Activated T-helper 1 cell treated with anti-CD3 and anti-CD28 coated beads, Interleukin-12 subunit alpha, Interleukin-12 subunit beta, Interleukin-2, Interleukin-4 antibody, amounts not matched to agents 30 ng/mL and 10 ng/mL and 1 ng/mL, durations not matched to agents 14 hours and 24 hours and 36 hours (primary cell): ENCODE results near the gene FBXL22. TPM values are rescaled to one million over a fixed set of nuclear protein-coding genes. Genes with fewer than 3 reads are reported as not detected.

ENCODE experiments used
- DNase-seq: peaks from one replicate; pipeline ENCODE4 v3.0.0; 2021; ENCODE audit warnings: low spot score
- H3K27ac Mint-ChIP-seq: one replicate; pipeline ENCODE4 v1.8.0; 2021; ENCODE audit warnings: mild to moderate bottlenecking, mixed read lengths
- H3K27me3 Mint-ChIP-seq: one replicate; pipeline ENCODE4 v1.8.0; 2022; ENCODE audit warnings: mild to moderate bottlenecking, moderate library complexity, mixed read lengths; ENCODE audit not compliant: insufficient read depth
- H3K36me3 Mint-ChIP-seq: one replicate; pipeline ENCODE4 v1.8.0; 2021; ENCODE audit warnings: low read depth, mixed read lengths
- H3K4me1 Mint-ChIP-seq: one replicate; pipeline ENCODE4 v1.8.0; 2021; ENCODE audit warnings: low read depth, mixed read lengths
- H3K4me3 Mint-ChIP-seq: one replicate; pipeline ENCODE4 v1.8.0; 2021; ENCODE audit warnings: mild to moderate bottlenecking, moderate library complexity, mixed read lengths
- H3K9me3 Mint-ChIP-seq: one replicate; pipeline ENCODE4 v1.8.0; 2021; ENCODE audit warnings: mixed read lengths
- intact Hi-C: fragments of 100-400 bp; cut with micrococcal nuclease; formaldehyde crosslinking; loops from one replicate; pipeline ENCODE4 v1.15.1; 2024
- total RNA-seq: library from RNA; stranded (reverse); gene quantifications from 2 replicates; pipeline ENCODE4 v1.2.3, GENCODE V29; 2022

The FBXL22 gene
- total RNA-seq, 1 donor from 2014 or later, result 0.88 TPM

- H3K4me3 Mint-ChIP-seq, result peak overlapping the region; percentile 82
- DNase-seq, result no peak
- intact Hi-C loops, result no loop called here
- H3K36me3 Mint-ChIP-seq, result peaks cover 25% of the 10 kb centered on the region
- H3K9me3 Mint-ChIP-seq, result no peaks in the 10 kb centered on the region
- peak overlapping the region; percentile 3 for H3K27ac Mint-ChIP-seq
- H3K27me3 Mint-ChIP-seq, result peaks cover 2% of the 10 kb centered on the region
- H3K4me1 Mint-ChIP-seq, result peaks cover 58% of the 10 kb centered on the region
Observed at GRCh38 chr15:63598473-63599400, 1.6 kb downstream of the FBXL22 start.

- Mint-ChIP-seq H3K36me3 (peaks cover 22% of the 10 kb centered on the region), H3K4me1 (peaks cover 55% of the 10 kb centered on the region), H3K9me3 (no peaks in the 10 kb centered on the region), H3K27ac (peak overlapping the region; percentile 78), H3K27me3 (peaks cover 2% of the 10 kb centered on the region), H3K4me3 (peak overlapping the region; percentile 82)
- intact Hi-C loops, result no loop called here
- peak; percentile 15 for DNase-seq
Observed at GRCh38 chr15:63599401-63600000, 2.3 kb downstream of the FBXL22 start.

GRCh38 chr15:63600001-63600615 lies 2.9 kb downstream of the FBXL22 start:
- Mint-ChIP-seq H3K4me3 (peak overlapping the region; percentile 82), H3K4me1 (peaks cover 51% of the 10 kb centered on the region), H3K9me3 (no peaks in the 10 kb centered on the region), H3K27me3 (peaks cover 2% of the 10 kb centered on the region), H3K36me3 (peaks cover 17% of the 10 kb centered on the region), H3K27ac (peak overlapping the region; percentile 78)
- intact Hi-C loops, result loop anchor here (1.0 to 10.0 kb wide), 5 partner anchors 96 to 555 kb away; partner anchors contain the start of genes CIAO2A, RAB8B, SNX22 and USP3
- no peak for DNase-seq

GRCh38 chr15:63600616-63601025 lies 3.4 kb downstream of the FBXL22 start:
- H3K4me1 Mint-ChIP-seq, result peaks cover 51% of the 10 kb centered on the region
- intact Hi-C loops, result loop anchor here (1.0 to 10.0 kb wide), 7 partner anchors 10 to 554 kb away; partner anchors contain the start of genes CIAO2A, RAB8B, SNX22 and USP3
- H3K4me3 Mint-ChIP-seq, result peak overlapping the region; percentile 88
- no peaks in the 10 kb centered on the region for H3K9me3 Mint-ChIP-seq
- peaks cover 14% of the 10 kb centered on the region for H3K36me3 Mint-ChIP-seq
- peaks cover 2% of the 10 kb centered on the region for H3K27me3 Mint-ChIP-seq
- DNase-seq, result peak; percentile 86
- peak overlapping the region; percentile 87 for H3K27ac Mint-ChIP-seq

- intact Hi-C loops, result loop anchor here (1.0 to 10.0 kb wide), 5 partner anchors 9 to 554 kb away; partner anchors contain the start of genes CIAO2A, RAB8B and SNX22
- peaks cover 13% of the 10 kb centered on the region for H3K36me3 Mint-ChIP-seq
- H3K27me3 Mint-ChIP-seq, result peaks cover 2% of the 10 kb centered on the region
- peaks cover 51% of the 10 kb centered on the region for H3K4me1 Mint-ChIP-seq
- H3K9me3 Mint-ChIP-seq, result no peaks in the 10 kb centered on the region
- H3K4me3 Mint-ChIP-seq, result peak overlapping the region; percentile 88
- peak; percentile 53 for DNase-seq
- H3K27ac Mint-ChIP-seq, result peak overlapping the region; percentile 87
Observed at GRCh38 chr15:63601026-63601703, 4.0 kb downstream of the FBXL22 start.

- DNase-seq, result no peak
- H3K36me3 Mint-ChIP-seq, result peaks cover 16% of the 10 kb centered on the region
- intact Hi-C loops, result loop anchor here (1.0 to 10.0 kb wide), 5 partner anchors 9 to 553 kb away; partner anchors contain the start of genes CIAO2A, RAB8B and SNX22
- no peaks in the 10 kb centered on the region for H3K9me3 Mint-ChIP-seq
- H3K27me3 Mint-ChIP-seq, result peaks cover 2% of the 10 kb centered on the region
- H3K4me1 Mint-ChIP-seq, result peaks cover 50% of the 10 kb centered on the region
- peak overlapping the region; percentile 84 for H3K27ac Mint-ChIP-seq
- peak overlapping the region; percentile 88 for H3K4me3 Mint-ChIP-seq
Observed at GRCh38 chr15:63601704-63602185, 4.6 kb downstream of the FBXL22 start.

GRCh38 chr15:63602595-63602994 lies 5.4 kb downstream of the FBXL22 start:
- H3K4me1 Mint-ChIP-seq, result peaks cover 47% of the 10 kb centered on the region

GRCh38 chr15:63603516-63603915 lies 6.3 kb downstream of the FBXL22 start:
- Mint-ChIP-seq H3K4me1 (peaks cover 47% of the 10 kb centered on the region), H3K4me3 (no peak overlapping the region), H3K9me3 (no peaks in the 10 kb centered on the region), H3K36me3 (peaks cover 22% of the 10 kb centered on the region), H3K27ac (no peak overlapping the region), H3K27me3 (peaks cover 2% of the 10 kb centered on the region)
- intact Hi-C loops, result loop anchor here (10.0 kb wide), 2 partner anchors 419 to 551 kb away; partner anchors contain the start of genes RAB8B and SNX22
- DNase-seq, result no peak

More at GRCh38 chr15:63602595-63602994, 5.4 kb downstream of the FBXL22 start:
- H3K36me3 Mint-ChIP-seq, result peaks cover 18% of the 10 kb centered on the region
- no peak for DNase-seq
- H3K4me3 Mint-ChIP-seq, result peak overlapping the region; percentile 58
- H3K27ac Mint-ChIP-seq, result no peak overlapping the region
- no peaks in the 10 kb centered on the region for H3K9me3 Mint-ChIP-seq
- intact Hi-C loops, result loop anchor here (10.0 kb wide), 2 partner anchors 418 to 552 kb away; partner anchors contain the start of genes RAB8B and SNX22
- peaks cover 2% of the 10 kb centered on the region for H3K27me3 Mint-ChIP-seq

- Mint-ChIP-seq H3K36me3 (peaks cover 25% of the 10 kb centered on the region), H3K4me1 (peaks cover 43% of the 10 kb centered on the region), H3K27ac (no peak overlapping the region), H3K27me3 (peaks cover 2% of the 10 kb centered on the region), H3K4me3 (no peak overlapping the region), H3K9me3 (no peaks in the 10 kb centered on the region)
- intact Hi-C loops, result loop anchor here (10.0 kb wide), 2 partner anchors 419 to 551 kb away; partner anchors contain the start of genes RAB8B and SNX22
- no peak for DNase-seq
Observed at GRCh38 chr15:63604281-63604680, 7.1 kb downstream of the FBXL22 start.

GRCh38 chr15:63605036-63605435 lies 7.8 kb downstream of the FBXL22 start:
- Mint-ChIP-seq H3K4me3 (no peak overlapping the region), H3K27me3 (peaks cover 2% of the 10 kb centered on the region), H3K4me1 (peaks cover 39% of the 10 kb centered on the region), H3K36me3 (peaks cover 25% of the 10 kb centered on the region), H3K27ac (no peak overlapping the region), H3K9me3 (no peaks in the 10 kb centered on the region)
- DNase-seq, result no peak
- intact Hi-C loops, result loop anchor here (10.0 kb wide), 2 partner anchors 420 to 550 kb away; partner anchors contain the start of genes RAB8B and SNX22

- Mint-ChIP-seq H3K36me3 (peaks cover 30% of the 10 kb centered on the region), H3K9me3 (no peaks in the 10 kb centered on the region), H3K4me3 (peak overlapping the region; percentile 31), H3K27ac (peak overlapping the region; percentile 83), H3K27me3 (peaks cover 2% of the 10 kb centered on the region), H3K4me1 (peaks cover 46% of the 10 kb centered on the region)
- intact Hi-C loops, result loop anchor here (10.0 kb wide), 2 partner anchors 421 to 549 kb away; partner anchors contain the start of genes RAB8B and SNX22
- peak; percentile 52 for DNase-seq
Observed at GRCh38 chr15:63605816-63606215, 8.6 kb downstream of the FBXL22 start.
